Stimulated activated CD8-positive, alpha-beta memory T cell treated with anti-CD3 and anti-CD28 coated beads, Interleukin-15, amount 100 ng/mL, for 4 hours (primary cell): Measurements from ENCODE around the gene POLR1F.

Experiments used
- DNase-seq, 2 donors: peaks; one replicate each; pipeline ENCODE4 v3.0.0-alpha.2; 2020; ENCODE audit warnings: low read depth in 2 of 2

Gene POLR1F

DNA sequence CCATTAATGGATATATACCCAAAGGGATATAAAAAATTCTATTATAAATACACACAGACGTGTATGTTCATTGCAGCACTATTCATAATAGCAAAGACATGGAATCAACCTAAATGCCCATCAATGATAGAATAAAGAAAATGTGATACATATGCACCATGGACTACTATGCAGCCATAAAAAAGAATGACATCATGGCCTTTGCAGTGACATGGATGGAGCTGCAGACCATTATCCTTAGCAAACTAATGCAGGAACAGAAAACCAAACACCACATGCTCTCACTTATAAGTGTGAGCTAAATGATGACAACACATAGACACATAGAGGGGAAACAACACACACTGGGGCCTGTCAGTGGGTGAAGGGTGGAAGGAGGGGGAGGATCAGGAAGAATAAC lies 33.0 kb downstream of the POLR1F start:
- DNase-seq = no peak

DNA sequence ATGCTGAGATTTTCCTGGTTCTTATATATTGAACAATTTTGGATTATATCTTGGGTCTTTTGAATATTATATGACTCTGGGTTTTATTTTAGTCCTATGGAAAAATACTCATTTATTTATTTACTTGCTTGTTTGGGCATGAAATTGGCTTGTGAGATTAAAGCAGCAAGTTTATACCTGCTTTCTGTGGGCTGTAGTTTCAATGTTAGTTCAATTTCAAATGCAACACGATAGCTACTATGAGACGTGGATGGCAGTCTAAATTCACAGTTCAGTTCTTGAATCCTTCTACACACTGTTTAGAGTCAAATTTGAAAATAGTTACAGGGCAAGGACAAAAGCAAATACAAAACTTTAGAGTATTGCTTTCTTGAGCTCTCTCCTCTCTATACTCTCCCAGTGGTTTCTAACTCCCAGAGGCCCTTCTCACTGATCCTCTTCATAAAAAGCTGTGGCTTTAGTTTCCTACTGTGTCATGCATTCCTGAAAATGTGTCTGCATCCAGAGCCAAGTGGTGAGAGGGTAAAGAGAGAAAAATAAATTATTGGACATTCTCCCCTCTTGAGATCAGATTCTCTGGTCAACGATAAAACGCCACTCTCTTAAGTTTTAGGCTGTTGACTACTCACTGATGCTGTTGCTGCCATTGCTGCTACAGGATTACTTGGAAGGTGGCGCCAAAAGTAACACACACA lies 34.4 kb downstream of the POLR1F start:
- no peak for DNase-seq

DNA sequence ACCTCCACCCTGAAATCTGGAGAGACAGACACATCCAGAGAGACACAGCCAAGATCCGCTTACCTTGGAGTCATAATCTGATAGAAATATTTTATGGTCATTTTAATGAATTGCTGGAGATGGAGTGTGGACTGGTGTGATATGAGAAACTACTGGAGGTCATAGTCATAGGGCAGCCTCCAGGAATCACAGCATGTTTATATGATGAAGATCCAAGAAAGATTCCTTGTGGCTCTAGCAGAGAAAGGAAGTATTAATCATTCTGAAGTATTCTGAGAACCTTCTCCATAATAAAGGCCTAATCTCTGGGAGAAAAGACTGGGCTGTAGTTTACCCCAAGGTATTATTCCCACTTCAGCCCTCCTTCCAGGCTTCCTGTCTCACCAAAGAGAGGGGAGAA lies 38.0 kb downstream of the POLR1F start:
- DNase-seq = no peak

DNA sequence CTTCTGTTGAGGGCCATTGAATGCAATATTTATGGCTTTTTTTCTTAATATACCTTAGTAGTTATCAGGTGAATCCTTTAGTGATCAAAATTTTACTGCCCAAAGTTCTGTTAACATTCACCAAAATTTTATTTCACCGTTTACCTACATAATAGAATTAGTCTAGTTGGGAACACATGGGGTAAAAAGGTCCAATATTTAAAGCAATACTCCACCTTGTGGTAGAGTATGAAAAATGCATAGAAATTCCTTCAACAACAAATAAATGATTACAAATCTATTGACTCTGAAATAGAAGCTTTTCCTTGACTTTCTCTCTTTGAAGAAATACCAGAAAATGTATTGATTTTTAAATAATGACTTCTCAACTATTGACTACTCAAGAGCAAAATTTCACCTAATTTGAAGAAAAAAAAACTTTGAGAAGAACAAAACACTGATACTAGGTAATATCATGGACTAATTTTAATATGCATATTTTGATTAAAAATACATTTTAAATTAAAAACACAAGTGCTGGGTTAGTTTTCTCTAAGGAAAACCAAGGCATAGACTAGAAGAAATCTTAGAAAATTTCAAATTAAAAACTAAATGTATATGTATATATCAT lies 43.3 kb downstream of the POLR1F start:
- DNase-seq = no peak

DNA sequence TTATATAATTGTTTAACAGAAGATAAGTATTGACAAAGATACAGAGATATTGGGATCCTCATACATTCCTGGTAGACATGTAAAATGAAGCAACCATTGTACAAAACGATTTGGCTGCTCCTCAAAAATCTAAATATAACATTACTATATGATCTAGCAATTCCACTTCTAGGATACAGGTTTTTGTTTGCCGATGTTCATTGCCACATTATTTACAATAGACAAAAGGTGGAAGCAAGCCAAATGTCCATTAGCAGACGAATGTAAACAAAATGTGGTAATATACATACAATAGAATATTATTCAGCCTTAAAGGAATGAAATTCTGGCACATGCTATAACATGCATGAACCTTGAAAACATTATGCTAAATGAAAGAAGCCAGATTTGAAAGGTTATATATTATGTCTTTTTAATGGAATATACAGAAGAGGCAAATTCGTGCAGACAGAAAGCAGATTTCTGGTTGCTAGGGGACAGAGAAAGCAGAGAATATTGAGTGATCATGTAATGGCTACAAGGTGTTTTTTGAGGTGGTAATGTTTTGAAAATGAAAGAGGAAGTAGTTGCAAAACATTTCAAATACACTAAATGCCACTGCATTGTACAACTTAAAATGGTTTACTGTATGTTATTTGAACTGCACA lies 44.9 kb downstream of the POLR1F start:
- no peak for DNase-seq

DNA sequence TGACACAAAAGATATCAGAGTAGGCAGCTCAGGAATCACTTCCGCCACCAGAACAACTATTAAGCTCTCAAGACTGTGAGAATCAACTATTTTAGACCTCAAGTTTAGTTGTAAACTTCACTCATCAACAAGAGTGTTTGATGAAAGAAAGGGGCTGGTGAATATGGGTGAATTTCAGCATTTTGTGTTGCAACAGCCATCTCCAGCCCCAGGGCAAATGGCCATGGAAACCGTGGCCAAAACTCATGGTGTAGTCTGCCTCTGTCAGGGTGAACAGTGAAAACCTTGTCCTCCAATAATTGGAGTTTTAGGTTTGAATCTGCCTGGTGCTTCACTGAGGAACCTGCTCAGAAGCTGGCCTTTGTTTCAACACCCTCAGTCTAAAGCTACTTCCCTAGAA lies 60.0 kb downstream of the POLR1F start:
- DNase-seq = no peak
